IMR-90 (cell line): ENCODE results near the gene PRDM2. TPM values are rescaled to one million over a fixed set of nuclear protein-coding genes. Genes with fewer than 3 reads are reported as not detected.

Experiments used
- ATAC-seq: fragments of 200-7000 bp; cut with Tn5 transposase; 2 replicates; pipeline ENCODE4 v1.9.1; 2020; ENCODE audit warnings: low read depth, mild to moderate bottlenecking, moderate library complexity
- BruUV-seq: library from RNA; stranded (reverse); fragments of 400-500 nt; replicated peaks from 2 replicates; lab custom pipeline; 2021; lab: Mats Ljungman, UMichigan
- CTCF ChIA-PET: fragments of 300-600 bp; formaldehyde crosslinking; extraction: SDS; loops from one replicate; lab custom pipeline; 2021; ENCODE audit warnings: antibody characterized with exemption; lab: Yijun Ruan, JAX
- POLR2A ChIA-PET: fragments of 300-600 bp; sonication (Branson Sonifier 250); formaldehyde crosslinking; loops from one replicate; lab custom pipeline; 2022; ENCODE audit warnings: antibody characterized with exemption; ENCODE audit not compliant: unreplicated experiment; lab: Charles Lee
- DNase-seq: peaks from one replicate; pipeline ENCODE4 v3.0.0; 2013
- H2AFZ ChIP-seq: replicated peaks from 2 replicates; pipeline ENCODE3; 2013; ENCODE audit warnings: low read length, mild to moderate bottlenecking; ENCODE audit not compliant: poor library complexity
- H2AK5ac ChIP-seq: 2 replicates; pipeline ENCODE4 v1.6.1; 2013; ENCODE audit warnings: low read depth, low read length, inconsistent platforms
- H2AK9ac ChIP-seq: replicated peaks from 2 replicates; pipeline ENCODE3; 2013; ENCODE audit warnings: mild to moderate bottlenecking, low read depth, low read length, moderate library complexity; ENCODE audit not compliant: poor library complexity
- H2BK120ac ChIP-seq: 2 replicates; pipeline ENCODE4 v1.6.1; 2013; ENCODE audit warnings: low read depth, low read length, inconsistent platforms
- H2BK15ac ChIP-seq: 3 replicates; pipeline ENCODE4 v1.6.1; 2013; ENCODE audit warnings: low read depth, low read length, inconsistent platforms
- H2BK20ac ChIP-seq: 2 replicates; pipeline ENCODE4 v1.6.1; 2013; ENCODE audit warnings: low read depth, mild to moderate bottlenecking, inconsistent platforms, low read length, moderate library complexity
- H2BK5ac ChIP-seq: 2 replicates; pipeline ENCODE4 v1.6.1; 2013; ENCODE audit warnings: mild to moderate bottlenecking, low read depth, low read length, inconsistent platforms; ENCODE audit not compliant: poor library complexity, severe bottlenecking
- H3K14ac ChIP-seq: replicated peaks from 2 replicates; pipeline ENCODE4 v1.6.1; 2013; ENCODE audit warnings: low read depth, low read length, inconsistent platforms
- H3K18ac ChIP-seq: 2 replicates; pipeline ENCODE4 v1.6.1; 2013; ENCODE audit warnings: low read depth, low read length, control low read depth
- H3K23ac ChIP-seq: 2 replicates; pipeline ENCODE4 v1.6.1; 2013; ENCODE audit warnings: low read depth, low read length, inconsistent platforms
- H3K27ac ChIP-seq: 2 replicates; pipeline ENCODE4 v1.5.1; 2013; ENCODE audit warnings: mild to moderate bottlenecking, control low read depth, low read length; ENCODE audit not compliant: insufficient read depth
- H3K27me3 ChIP-seq: 2 replicates; pipeline ENCODE4 v1.6.1; 2013; ENCODE audit warnings: low read length; ENCODE audit not compliant: control insufficient read depth, insufficient read depth
- H3K36me3 ChIP-seq: 2 replicates; pipeline ENCODE4 v1.6.1; 2013; ENCODE audit warnings: low read length, mixed read lengths; ENCODE audit not compliant: control insufficient read depth, insufficient read depth
- H3K4ac ChIP-seq: 2 replicates; pipeline ENCODE4 v1.6.1; 2013; ENCODE audit warnings: low read depth, low read length, inconsistent platforms
- H3K4me1 ChIP-seq: 2 replicates; pipeline ENCODE4 v1.6.1; 2013; ENCODE audit warnings: low read length, mixed read lengths; ENCODE audit not compliant: control insufficient read depth, insufficient read depth
- H3K4me2 ChIP-seq: 2 replicates; pipeline ENCODE4 v1.6.1; 2013; ENCODE audit warnings: low read depth, mild to moderate bottlenecking, control low read depth, low read length, moderate library complexity
- H3K4me3 ChIP-seq: 2 replicates; pipeline ENCODE4 v1.5.1; 2013; ENCODE audit warnings: low read depth, mild to moderate bottlenecking, control low read depth, low read length, moderate library complexity; ENCODE audit not compliant: insufficient read depth
- H3K56ac ChIP-seq: 2 replicates; pipeline ENCODE4 v1.6.1; 2013; ENCODE audit warnings: low read length, inconsistent platforms; ENCODE audit not compliant: insufficient read depth; ENCODE audit errors: extremely low read depth
- H3K79me1 ChIP-seq, 2 experiments: 2 replicates each; pipeline ENCODE4 v1.6.1; 2013; ENCODE audit warnings: low read length in 2 of 2, inconsistent platforms in 1 of 2, low read depth in 1 of 2
- H3K9ac ChIP-seq: 2 replicates; pipeline ENCODE4 v1.6.1; 2013; ENCODE audit warnings: low read depth, low read length, control low read depth
- H3K9me1 ChIP-seq: 2 replicates; pipeline ENCODE4 v1.6.1; 2013; ENCODE audit warnings: low read length, inconsistent platforms; ENCODE audit not compliant: insufficient read depth
- H3K9me3 ChIP-seq: 2 replicates; pipeline ENCODE4 v1.6.1; 2013; ENCODE audit warnings: low read length; ENCODE audit not compliant: control insufficient read depth, insufficient read depth
- H4K20me1 ChIP-seq: 2 replicates; pipeline ENCODE4 v1.6.1; 2013; ENCODE audit warnings: low read length, inconsistent platforms; ENCODE audit not compliant: insufficient read depth
- H4K5ac ChIP-seq: 2 replicates; pipeline ENCODE4 v1.6.1; 2013; ENCODE audit warnings: mild to moderate bottlenecking, low read depth, low read length, control low read depth
- H4K8ac ChIP-seq, 2 experiments: 2 replicates each; pipeline ENCODE4 v1.6.1; 2013; ENCODE audit warnings: low read depth in 2 of 2, low read length in 2 of 2, control low read depth in 1 of 2, inconsistent platforms in 1 of 2
- H4K91ac ChIP-seq: 2 replicates; pipeline ENCODE4 v1.6.1; 2013; ENCODE audit warnings: low read depth, low read length, inconsistent platforms; ENCODE audit not compliant: insufficient read depth
- BHLHE40 ChIP-seq: fragments of 150-350 bp; IDR thresholded peaks from 2 replicates; pipeline ENCODE4 v1.6.1; 2016; ENCODE audit warnings: mild to moderate bottlenecking, low read depth, low read length
- CHD1 ChIP-seq: IDR thresholded peaks from 2 replicates; pipeline ENCODE4 v1.6.1; 2012; ENCODE audit warnings: low read depth, low read length, improper control_type of control experiment
- CTCF ChIP-seq: conservative IDR thresholded peaks from 2 replicates; pipeline ENCODE4 v1.5.1; 2012; ENCODE audit warnings: mild to moderate bottlenecking, low read depth, low read length, improper control_type of control experiment
- ELK1 ChIP-seq: fragments of 150-350 bp; IDR thresholded peaks from 2 replicates; pipeline ENCODE4 v1.6.1; 2016; ENCODE audit warnings: low read depth, mild to moderate bottlenecking, low read length, moderate library complexity, borderline replicate concordance
- FOS ChIP-seq: fragments of 150-350 bp; IDR thresholded peaks from 2 replicates; pipeline ENCODE4 v1.6.1; 2016; ENCODE audit warnings: low read depth, low read length
- MAFK ChIP-seq: IDR thresholded peaks from 2 replicates; pipeline ENCODE4 v1.6.1; 2012; ENCODE audit warnings: low read depth, low read length, improper control_type of control experiment
- MAZ ChIP-seq: IDR thresholded peaks from 2 replicates; pipeline ENCODE4 v1.6.1; 2012; ENCODE audit warnings: low read depth, mild to moderate bottlenecking, low read length, improper control_type of control experiment, moderate library complexity, borderline replicate concordance
- MXI1 ChIP-seq: IDR thresholded peaks from 2 replicates; pipeline ENCODE4 v1.6.1; 2012; ENCODE audit warnings: low read depth, mild to moderate bottlenecking, low read length, moderate library complexity, borderline replicate concordance
- NFE2L2 ChIP-seq: fragments of 150-350 bp; IDR thresholded peaks from 2 replicates; pipeline ENCODE4 v1.6.1; 2016; ENCODE audit warnings: low read depth, mild to moderate bottlenecking, low read length
- POLR2A ChIP-seq: IDR thresholded peaks from 2 replicates; pipeline ENCODE4 v1.6.1; 2012; ENCODE audit warnings: mild to moderate bottlenecking, low read depth, low read length
- RAD21 ChIP-seq: IDR thresholded peaks from 2 replicates; pipeline ENCODE4 v1.6.1; 2012; ENCODE audit warnings: low read length, improper control_type of control experiment
- RCOR1 ChIP-seq: IDR thresholded peaks from 2 replicates; pipeline ENCODE4 v1.6.1; 2012; ENCODE audit warnings: mild to moderate bottlenecking, low read length, improper control_type of control experiment; ENCODE audit not compliant: insufficient replicate concordance
- SMC3 ChIP-seq: fragments of 150-350 bp; IDR thresholded peaks from 2 replicates; pipeline ENCODE4 v1.6.1; 2016; ENCODE audit warnings: low read depth, mild to moderate bottlenecking, antibody characterized with exemption, low read length, moderate library complexity
- USF2 ChIP-seq: fragments of 150-350 bp; IDR thresholded peaks from 2 replicates; pipeline ENCODE4 v1.6.1; 2017; ENCODE audit warnings: mild to moderate bottlenecking, antibody characterized with exemption, low read length, low read depth
- WGBS, 2 experiments: methylation state at CpG; one replicate each; pipeline versions ENCODE4 v1.1.5 to v1.1.7; 2013; ENCODE audit warnings: missing lambda C conversion rate in 2 of 2; ENCODE audit not compliant: insufficient read length in 1 of 2; ENCODE audit errors: extremely low coverage in 2 of 2; 5-methylcytosine and 5-hydroxymethylcytosine counted together
- dilution Hi-C: fragments of 300-500 bp; cut with HindIII; formaldehyde crosslinking; loops from one replicate; pipeline ENCODE4 v1.14.3; 2018; ENCODE audit warnings: low sequenced_read_pairs; ENCODE audit not compliant: unreplicated experiment
- in situ Hi-C: fragments of 300-500 bp; cut with MboI; formaldehyde crosslinking; loops from 3 replicates; pipeline ENCODE4 v1.14.3; 2019; ENCODE audit warnings: low sequenced_read_pairs, inconsistent platforms, mixed read lengths
- intact Hi-C: fragments of 100-400 bp; cut with micrococcal nuclease; formaldehyde crosslinking; loops from 2 replicates; pipeline ENCODE4 v1.10.0; 2022
- polyA plus RNA-seq, 3 experiments: library from polyadenylated mRNA; depleted of rRNA; stranded (reverse); fragments of >200 nt; gene quantifications; 2 replicates each; pipeline ENCODE4 v1.2.3, GENCODE V29; 2012; ENCODE audit warnings: low replicate concordance in 1 of 3
- total RNA-seq: library from RNA; depleted of rRNA; stranded (reverse); fragments of >200 nt; gene quantifications from 2 replicates; pipeline ENCODE4 v1.2.3, GENCODE V29; 2012

PRDM2 gene
- total and polyA plus RNA-seq, 2 of the 4 experiments (the other 2 are of a cell fraction): 3.4 to 8.9 TPM

GRCh38 chr1:13733711-13734110 lies 33.7 kb downstream of the PRDM2 start:
- no TSS peak for BruUV-seq
- dilution Hi-C loops (no loop called here), intact Hi-C loops (no loop called here), in situ Hi-C loops (no loop called here)
- H3K23ac ChIP-seq: no peak overlapping the region
- ChIA-PET CTCF (no interaction called here), POLR2A (no interaction called here)
- H2BK20ac ChIP-seq: no peak overlapping the region
- no peaks in the 10 kb centered on the region for H3K27me3 ChIP-seq
- ATAC-seq: no peak
- TF ChIP-seq MXI1 (no peak), RCOR1 (no peak), CHD1 (no peak), RAD21 (no peak), POLR2A (no peak), FOS (no peak), CTCF (no peak), SMC3 (no peak), USF2 (no peak), ELK1 (no peak), MAZ (no peak), BHLHE40 (no peak), NFE2L2 (no peak), MAFK (no peak)
- no peak overlapping the region for H2AK5ac ChIP-seq
- H3K56ac ChIP-seq: no peak overlapping the region
- no peak overlapping the region for H3K4ac ChIP-seq
- no peak overlapping the region for H3K4me3 ChIP-seq
- H4K5ac ChIP-seq: no peak overlapping the region
- no peak overlapping the region for H2AFZ ChIP-seq
- H3K4me1 ChIP-seq: peaks cover 5% of the 10 kb centered on the region; the same call in 1 of the 2 replicates
- H2AK9ac ChIP-seq: no peak overlapping the region
- H3K4me2 ChIP-seq: no peak overlapping the region
- H3K27ac ChIP-seq: no peak overlapping the region
- no peak for DNase-seq
- no peak overlapping the region for H2BK120ac ChIP-seq
- 0 out of 4 replicates have a peak, but pooled peaks cover 0 to 3% of the 10 kb centered on the region in 2 experiments for H3K79me1 ChIP-seq
- H3K14ac ChIP-seq: no peak overlapping the region
- no peak overlapping the region for H3K9ac ChIP-seq
- H2BK5ac ChIP-seq: no peak overlapping the region
- peaks cover 5% of the 10 kb centered on the region; the same call in 1 of the 2 replicates for H3K9me1 ChIP-seq
- H2BK15ac ChIP-seq: no peak overlapping the region
- H3K18ac ChIP-seq: no peak overlapping the region
- no peak overlapping the region for H4K91ac ChIP-seq
- no peaks in the 10 kb centered on the region for H4K20me1 ChIP-seq
- H3K36me3 ChIP-seq: peaks cover 3% of the 10 kb centered on the region; the same call in 1 of the 2 replicates
- no CpG with 5 or more reads among the region's 1 CpG for WGBS, 2 experiments
- H4K8ac ChIP-seq: no peak overlapping the region
- no peaks in the 10 kb centered on the region for H3K9me3 ChIP-seq
